Fibroblast of lung (primary cell): ENCODE results near the gene FECH.

Experiments
- EZH2 ChIP-seq: IDR thresholded peaks from 2 replicates; pipeline ENCODE4 v1.5.1; 2012; ENCODE audit warnings: low read length, control low read depth, mild to moderate bottlenecking; ENCODE audit errors: missing control alignments
- TF ChIP-seq, protein P1 (sequence below), 2 donors: IDR thresholded peaks in 1 of 2; conservative IDR thresholded peaks in 1 of 2; 1 replicate in 1 of 2; 2 replicates in 1 of 2; pipeline ENCODE4 v1.5.1; 2011 to 2012; ENCODE audit warnings: low read length in 2 of 2, control low read depth in 1 of 2, inconsistent platforms in 1 of 2, low read depth in 1 of 2, mild to moderate bottlenecking in 1 of 2

DNA sequence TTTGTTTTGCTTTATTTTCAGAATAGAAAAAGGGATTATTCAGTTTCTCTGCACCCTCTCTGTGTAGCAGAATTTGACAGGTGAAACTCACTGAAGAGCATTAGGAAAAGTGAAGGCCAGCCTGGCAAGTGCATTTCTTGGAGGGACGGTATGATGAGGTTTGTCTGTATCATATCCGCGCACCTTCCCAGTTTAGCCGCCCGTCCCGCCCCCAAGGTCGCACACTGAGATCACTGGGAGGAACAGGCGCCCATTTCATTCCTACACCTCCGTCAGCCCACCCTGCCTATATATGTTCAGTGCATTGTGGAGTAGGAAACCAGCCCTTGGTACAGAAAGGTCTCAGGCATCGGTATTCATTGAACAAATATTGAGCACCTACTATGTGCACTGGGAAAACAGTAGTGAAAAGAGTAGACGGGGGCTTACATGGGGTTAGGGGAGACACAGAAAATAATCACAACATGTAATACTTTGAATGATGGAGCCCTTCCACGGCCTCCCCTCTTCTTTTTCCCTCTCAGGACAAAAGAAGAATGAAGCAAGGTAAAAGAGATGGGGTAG lies 678 bp upstream of the FECH start:
- TF ChIP-seq, protein P1, sequence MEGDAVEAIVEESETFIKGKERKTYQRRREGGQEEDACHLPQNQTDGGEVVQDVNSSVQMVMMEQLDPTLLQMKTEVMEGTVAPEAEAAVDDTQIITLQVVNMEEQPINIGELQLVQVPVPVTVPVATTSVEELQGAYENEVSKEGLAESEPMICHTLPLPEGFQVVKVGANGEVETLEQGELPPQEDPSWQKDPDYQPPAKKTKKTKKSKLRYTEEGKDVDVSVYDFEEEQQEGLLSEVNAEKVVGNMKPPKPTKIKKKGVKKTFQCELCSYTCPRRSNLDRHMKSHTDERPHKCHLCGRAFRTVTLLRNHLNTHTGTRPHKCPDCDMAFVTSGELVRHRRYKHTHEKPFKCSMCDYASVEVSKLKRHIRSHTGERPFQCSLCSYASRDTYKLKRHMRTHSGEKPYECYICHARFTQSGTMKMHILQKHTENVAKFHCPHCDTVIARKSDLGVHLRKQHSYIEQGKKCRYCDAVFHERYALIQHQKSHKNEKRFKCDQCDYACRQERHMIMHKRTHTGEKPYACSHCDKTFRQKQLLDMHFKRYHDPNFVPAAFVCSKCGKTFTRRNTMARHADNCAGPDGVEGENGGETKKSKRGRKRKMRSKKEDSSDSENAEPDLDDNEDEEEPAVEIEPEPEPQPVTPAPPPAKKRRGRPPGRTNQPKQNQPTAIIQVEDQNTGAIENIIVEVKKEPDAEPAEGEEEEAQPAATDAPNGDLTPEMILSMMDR (conservative IDR thresholded peaks at IDR 0.05 in 1 of 2, IDR thresholded peaks at IDR 0.05 in 1 of 2; ENCODE audit: low read depth in 1 of 2, low read length in 2 of 2), result no peak
- TF ChIP-seq EZH2, result no peak
